ENCODE measurements around the gene CCDC107. TPM values are rescaled to one million over a fixed set of nuclear protein-coding genes. Genes with fewer than 3 reads are reported as not detected.

The CCDC107 gene
- total RNA-seq, 1 experiment from 2014 or later = 12.0 TPM

GRCh38 chr9:35683323-35683722 is 25.2 kb downstream of the CCDC107 start:
- Histone ChIP-seq H3K18ac (ENCODE audit: insufficient read length, low read depth, low read length) (no peak overlapping the region), H4K5ac (ENCODE audit: insufficient read length, low read depth, low read length) (no peak overlapping the region), H3K27me3 (ENCODE audit: insufficient read depth, low read length) (no peaks in the 10 kb centered on the region), H4K8ac (replicated peaks; ENCODE audit: insufficient read length, low read depth, low read length) (no peak overlapping the region), H3K9ac (ENCODE audit: extremely low read depth, insufficient read length, low read length) (no peak overlapping the region), H3K4me2 (ENCODE audit: insufficient read depth, insufficient read length, low read length) (no peak overlapping the region), H2BK5ac (ENCODE audit: insufficient read length, low read length) (no peak overlapping the region), H2BK20ac (ENCODE audit: low read depth, low read length, poor library complexity, severe bottlenecking) (no peak overlapping the region), H3K4ac (ENCODE audit: low read depth, low read length) (no peak overlapping the region), H3K14ac (ENCODE audit: insufficient read depth, low read length) (no peak overlapping the region), H3K4me1 (ENCODE audit: insufficient read depth, low read length) (peaks cover 3% of the 10 kb centered on the region), H4K20me1 (ENCODE audit: control insufficient read depth, insufficient read depth, insufficient read length) (no peaks in the 10 kb centered on the region), H2AK5ac (ENCODE audit: insufficient read length, low read length) (no peak overlapping the region), H2BK120ac (ENCODE audit: low read depth, low read length, poor library complexity, severe bottlenecking) (no peak overlapping the region), H3K23ac (ENCODE audit: insufficient read length, low read depth, low read length) (no peak overlapping the region), H3K9me3 (ENCODE audit: control insufficient read depth, low read depth, low read length) (no peaks in the 10 kb centered on the region), H2AFZ (ENCODE audit: low read length) (no peak overlapping the region), H3K79me1 (ENCODE audit: insufficient read depth, low read depth, low read length, poor library complexity, severe bottlenecking) (no peaks in the 10 kb centered on the region), H4K91ac (ENCODE audit: insufficient read length, low read depth, low read length) (no peak overlapping the region), H3K79me2 (ENCODE audit: insufficient read depth, low read length) (no peaks in the 10 kb centered on the region), H3K56ac (ENCODE audit: insufficient read length, low read depth, low read length) (no peak overlapping the region), H3K23me2 (ENCODE audit: insufficient read length, low read depth, low read length, poor library complexity, severe bottlenecking) (no peaks in the 10 kb centered on the region), H2BK12ac (ENCODE audit: insufficient read length, low read depth, low read length) (no peak overlapping the region), H3K27ac (ENCODE audit: insufficient read length, low read depth, low read length) (no peak overlapping the region), H2BK15ac (ENCODE audit: low read depth, low read length) (no peak overlapping the region), H3T11ph (ENCODE audit: low read length) (no peak overlapping the region)
- Mint-ChIP-seq H3K9me3 (no peaks in the 10 kb centered on the region), H3K27ac (0 out of 7 replicates have a peak overlapping the region, but pooled peaks of 1 of the 3 experiments have one; percentile 28), H3K27me3 (ENCODE audit: low read depth) (no peaks in the 10 kb centered on the region), H3K4me1 (peaks cover 30 to 33% of the 10 kb centered on the region in 2 experiments), H3K36me3 (ENCODE audit: insufficient read depth in 1 of 3, low read depth in 3 of 3) (peaks cover 41 to 63% (median 61%) of the 10 kb centered on the region in 3 experiments; a peak in 6 of 7 replicates), H3K4me3 (no peak overlapping the region)
- TF ChIP-seq CTCF (conservative IDR thresholded peaks at IDR 0.05) = no peak
- DNase-seq = no peak
- WGBS (ENCODE audit: extremely low coverage, insufficient read length, low lambda C conversion rate) = no CpG with 5 or more reads among the region's 2 CpGs

Data from H9 (cell line).